GM19193 (cell line): ENCODE measurements around the gene LSM12.

Source experiments
- POLR2A ChIP-seq: IDR thresholded peaks from 4 replicates; pipeline ENCODE4 v1.6.1; 2011; ENCODE audit not compliant: insufficient read depth, insufficient read length; ENCODE audit errors: extremely low read depth

Gene LSM12

GRCh38 chr17:44105941-44106340 lies 39.5 kb upstream of the LSM12 start:
- TF ChIP-seq POLR2A = no peak

GRCh38 chr17:44105483-44105882 lies 39.0 kb upstream of the LSM12 start:
- TF ChIP-seq POLR2A = no peak

GRCh38 chr17:44102849-44103622 lies 36.6 kb upstream of the LSM12 start:
- no peak for TF ChIP-seq POLR2A

- TF ChIP-seq POLR2A = no peak
These were observed 30.9 kb upstream of the LSM12 start for GRCh38 chr17:44097110-44097958.

GRCh38 chr17:44095647-44096496 lies 29.4 kb upstream of the LSM12 start:
- no peak for TF ChIP-seq POLR2A

GRCh38 chr17:44095388-44095646 lies 28.8 kb upstream of the LSM12 start:
- TF ChIP-seq POLR2A = no peak

- TF ChIP-seq POLR2A = no peak
These were observed 28.4 kb upstream of the LSM12 start for GRCh38 chr17:44094701-44095387.

GRCh38 chr17:44093231-44093900 lies 26.9 kb upstream of the LSM12 start:
- TF ChIP-seq POLR2A = no peak

GRCh38 chr17:44092051-44092450 lies 25.6 kb upstream of the LSM12 start:
- TF ChIP-seq POLR2A = no peak

- TF ChIP-seq POLR2A = no peak
These were observed 24.9 kb upstream of the LSM12 start for GRCh38 chr17:44091200-44091997.

GRCh38 chr17:44088254-44088653 lies 21.8 kb upstream of the LSM12 start:
- no peak for TF ChIP-seq POLR2A

GRCh38 chr17:44087319-44087718 lies 20.8 kb upstream of the LSM12 start:
- no peak for TF ChIP-seq POLR2A
